HCT116 (cell line): Measurements from ENCODE around the gene RMND1. TPM values are rescaled to one million over a fixed set of nuclear protein-coding genes. Genes with fewer than 3 reads are reported as not detected.

Experiments used
- ATAC-seq: fragments of 200-7000 bp; cut with Tn5 transposase; 2 replicates; pipeline ENCODE4 v1.9.1; 2020; ENCODE audit warnings: mild to moderate bottlenecking, moderate library complexity
- BruUV-seq: library from RNA; stranded (reverse); fragments of 400-500 nt; replicated peaks from 2 replicates; lab custom pipeline; 2021; lab: Mats Ljungman, UMichigan
- CTCF ChIA-PET: fragments of 300-600 bp; sonication (Branson Sonifier 250); formaldehyde crosslinking; loops from one replicate; lab custom pipeline; 2021; ENCODE audit warnings: antibody characterized with exemption; lab: Charles Lee
- POLR2A ChIA-PET: fragments of 300-600, 350-600 bp; sonication (Branson Sonifier 250); formaldehyde crosslinking; loops from one replicate; lab custom pipeline; 2021; ENCODE audit warnings: antibody characterized with exemption; lab: Charles Lee
- RAD21 ChIA-PET, 2 experiments: fragments of 300-600 bp; sonication (Branson Sonifier 250); formaldehyde crosslinking; loops; one replicate each; lab custom pipeline; 2023; ENCODE audit warnings: low total read pairs in 2 of 2; ENCODE audit not compliant: uncharacterized antibody in 2 of 2, unreplicated experiment in 2 of 2, low non-redundant PET in 1 of 2; lab: Charles Lee
- DNase-seq: peaks from one replicate; pipeline ENCODE4 v3.0.0-alpha.2; 2010; ENCODE audit warnings: low read depth, low spot score
- H2AFZ ChIP-seq: fragments of 200-600 bp; shearing (Covaris generic), sonication (generic); 2 replicates; pipeline ENCODE4 v1.6.1; 2017; ENCODE audit warnings: low read depth, mixed run types, mixed read lengths, antibody characterized with exemption, low read length; ENCODE audit not compliant: poor library complexity, severe bottlenecking
- H3K27ac ChIP-seq: 2 replicates; pipeline ENCODE4 v1.5.1; 2012; ENCODE audit warnings: low read depth, low read length
- H3K27me3 ChIP-seq: fragments of 200-600 bp; sonication (generic); 2 replicates; pipeline ENCODE4 v1.6.1; 2016; ENCODE audit warnings: mixed run types, low read length, mixed read lengths; ENCODE audit not compliant: insufficient read depth
- H3K36me3 ChIP-seq, 2 experiments: fragments of 200-500 bp in 1 of 2; fragments of 200-600 bp in 1 of 2; sonication (Bioruptor generic) in 1 of 2; sonication (generic) in 1 of 2; 2 replicates each; pipeline versions ENCODE4 v1.5.1 to v1.6.1; 2014 to 2016; ENCODE audit warnings: low read length in 2 of 2, inconsistent platforms in 1 of 2, mixed read lengths in 1 of 2, mixed run types in 1 of 2; ENCODE audit not compliant: insufficient read depth in 2 of 2, control insufficient read depth in 1 of 2
- H3K4me1 ChIP-seq, 2 experiments: fragments of 200-600 bp in 1 of 2; sonication (generic) in 1 of 2; 2 replicates each; pipeline versions ENCODE4 v1.5.1 to v1.6.1; 2012 to 2017; ENCODE audit warnings: low read length in 2 of 2, inconsistent platforms in 1 of 2, mild to moderate bottlenecking in 1 of 2, mixed read lengths in 1 of 2, mixed run types in 1 of 2, moderate library complexity in 1 of 2; ENCODE audit not compliant: insufficient read depth in 2 of 2, control insufficient read depth in 1 of 2
- H3K4me2 ChIP-seq: fragments of 200-600 bp; sonication (generic); 2 replicates; pipeline ENCODE4 v1.6.1; 2017; ENCODE audit warnings: mixed run types, low read length, mixed read lengths
- H3K4me3 ChIP-seq, 2 experiments: fragments of 200-600 bp in 1 of 2; sonication (generic) in 1 of 2; replicated peaks in 1 of 2; 2 replicates each; pipeline ENCODE4 v1.5.1; 2011 to 2016; ENCODE audit warnings: low read length in 2 of 2, control low read depth in 1 of 2, low read depth in 1 of 2, mild to moderate bottlenecking in 1 of 2, mixed read lengths in 1 of 2, mixed run types in 1 of 2
- H3K79me2 ChIP-seq: fragments of 200-600 bp; sonication (generic); 2 replicates; pipeline ENCODE4 v1.6.1; 2017; ENCODE audit warnings: mild to moderate bottlenecking, mixed run types, low read length, moderate library complexity, mixed read lengths; ENCODE audit not compliant: insufficient read depth
- H3K9ac ChIP-seq: fragments of 200-600 bp; sonication (generic); 2 replicates; pipeline ENCODE4 v1.6.1; 2016; ENCODE audit warnings: low read length, mixed read lengths
- H3K9me2 ChIP-seq: fragments of 200-600 bp; sonication (generic), shearing (Covaris generic); 2 replicates; pipeline ENCODE4 v1.6.1; 2017; ENCODE audit warnings: mixed run types, mild to moderate bottlenecking, moderate library complexity; ENCODE audit not compliant: insufficient read depth
- H3K9me3 ChIP-seq, 2 experiments: fragments of 200-500 bp in 1 of 2; fragments of 200-600 bp in 1 of 2; sonication (Bioruptor generic) in 1 of 2; sonication (generic) in 1 of 2; 2 replicates each; pipeline ENCODE4 v1.6.1; 2014 to 2017; ENCODE audit warnings: low read length in 2 of 2, mixed read lengths in 2 of 2, inconsistent platforms in 1 of 2, low read depth in 1 of 2, mild to moderate bottlenecking in 1 of 2, mixed run types in 1 of 2, moderate library complexity in 1 of 2; ENCODE audit not compliant: control insufficient read depth in 1 of 2, insufficient read depth in 1 of 2
- H4K20me1 ChIP-seq: fragments of 200-600 bp; sonication (generic), shearing (Covaris generic); 2 replicates; pipeline ENCODE4 v1.6.1; 2017; ENCODE audit warnings: mixed run types, mild to moderate bottlenecking, moderate library complexity; ENCODE audit not compliant: insufficient read depth
- CEBPB ChIP-seq: IDR thresholded peaks from 2 replicates; pipeline ENCODE4 v1.6.1; 2012; ENCODE audit warnings: low read depth
- EZH2 ChIP-seq: fragments of 200-600 bp; sonication (generic); IDR thresholded peaks from 2 replicates; pipeline ENCODE4 v1.6.1; 2017; ENCODE audit warnings: antibody characterized with exemption, mixed run types
- EZH2phosphoT487 ChIP-seq: fragments of 200-600 bp; IDR thresholded peaks from 2 replicates; pipeline ENCODE4 v1.6.1; 2018; ENCODE audit warnings: antibody characterized with exemption, borderline replicate concordance
- FOSL1 ChIP-seq: IDR thresholded peaks from 2 replicates; pipeline ENCODE4 v1.6.1; 2012; ENCODE audit warnings: low read depth
- SIN3A ChIP-seq: IDR thresholded peaks from 2 replicates; pipeline ENCODE4 v1.6.1; 2012; ENCODE audit warnings: low read depth
- YY1 ChIP-seq: IDR thresholded peaks from 2 replicates; pipeline ENCODE4 v1.6.1; 2011; ENCODE audit warnings: low read length, low read depth, moderate library complexity, mild to moderate bottlenecking; ENCODE audit not compliant: insufficient replicate concordance; ENCODE audit errors: extremely low read depth
- ZFX ChIP-seq: fragments of 450-650 bp; IDR thresholded peaks from 2 replicates; pipeline ENCODE4 v1.6.1; 2017
- ZNF274 ChIP-seq: fragments of 200-500 bp; sonication (Bioruptor generic); IDR thresholded peaks from 2 replicates; pipeline ENCODE4 v1.6.1; 2014; ENCODE audit warnings: mild to moderate bottlenecking, low read depth, low read length, inconsistent platforms
- intact Hi-C: fragments of 100-400 bp; cut with micrococcal nuclease; formaldehyde crosslinking; loops from 2 replicates; pipeline ENCODE4 v1.10.0; 2022
- total RNA-seq: library from RNA; stranded (reverse); gene quantifications from one replicate; pipeline ENCODE4 v1.2.1, GENCODE V29; 2021; ENCODE audit not compliant: unreplicated experiment
- TF ChIP-seq, protein P1 (sequence below): IDR thresholded peaks from 2 replicates; pipeline ENCODE4 v1.6.1; 2012
- TF ChIP-seq, protein P2 (sequence below): IDR thresholded peaks from 2 replicates; pipeline ENCODE4 v1.6.1; 2012; ENCODE audit warnings: low read depth

The RMND1 gene
- total RNA-seq, 1 experiment from 2014 or later = 28.0 TPM

DNA sequence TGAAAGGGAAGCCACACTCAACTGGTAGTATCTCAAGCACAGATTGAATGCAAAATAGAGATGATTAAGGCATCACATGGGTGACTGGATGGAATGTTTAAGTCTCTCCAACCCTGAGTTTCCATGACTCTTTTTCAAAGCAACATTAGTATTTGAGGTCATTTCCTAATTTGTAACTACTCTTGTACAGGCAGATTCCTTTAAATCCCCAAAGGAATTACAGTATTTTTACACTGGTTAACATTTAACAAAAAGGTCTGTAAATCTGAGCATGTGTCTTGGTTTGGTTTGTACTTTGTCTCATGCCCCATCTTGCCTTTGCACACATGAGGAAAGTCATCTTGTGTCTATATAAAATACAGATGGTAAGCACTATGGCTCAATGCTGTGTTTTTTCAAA, 15.1 kb downstream of the RMND1 start:
- intact Hi-C loops = no loop called here
- no peak for DNase-seq
- CTCF ChIA-PET = no interaction called here

DNA sequence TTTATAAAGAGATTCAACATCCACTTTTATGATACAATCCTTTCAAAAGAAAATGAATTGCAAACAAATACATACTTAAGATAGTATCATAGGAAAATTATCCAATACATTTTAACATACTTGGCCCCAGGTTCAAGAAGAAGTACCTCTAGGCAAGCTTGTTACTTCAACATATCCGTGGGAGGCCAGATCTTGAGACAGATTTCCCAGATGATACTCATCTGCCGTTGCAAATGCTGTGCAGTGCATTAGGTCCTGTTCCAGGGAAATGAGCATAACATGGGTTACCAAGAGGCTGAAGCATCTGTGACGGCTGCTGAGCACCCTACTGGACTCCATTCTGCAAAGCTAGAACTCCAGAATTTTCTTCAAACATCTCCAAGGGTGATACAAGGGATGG, 15.6 kb downstream of the RMND1 start:
- TF ChIP-seq FOSL1 (no peak), CEBPB (no peak), SIN3A (no peak), EZH2phosphoT487 (no peak), ZNF274 (no peak), EZH2 (no peak), YY1 (no peak), ZFX (no peak)
- TF ChIP-seq, protein P1, sequence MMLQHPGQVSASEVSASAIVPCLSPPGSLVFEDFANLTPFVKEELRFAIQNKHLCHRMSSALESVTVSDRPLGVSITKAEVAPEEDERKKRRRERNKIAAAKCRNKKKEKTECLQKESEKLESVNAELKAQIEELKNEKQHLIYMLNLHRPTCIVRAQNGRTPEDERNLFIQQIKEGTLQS = no peak
- intact Hi-C loops = no loop called here
- ChIA-PET RAD21 (no interaction called here), CTCF (no interaction called here), POLR2A (no interaction called here)
- Histone ChIP-seq H3K36me3 (peaks cover under 1 to 8% of the 10 kb centered on the region in 2 experiments; a peak in 2 of 4 replicates), H3K4me2 (no peak overlapping the region), H4K20me1 (peaks cover 2% of the 10 kb centered on the region; the same call in 1 of the 2 replicates), H3K9ac (no peak overlapping the region), H3K27ac (no peak overlapping the region), H3K79me2 (peaks cover 35% of the 10 kb centered on the region), H3K27me3 (no peaks in the 10 kb centered on the region), H2AFZ (no peak overlapping the region), H3K9me3 (no peaks in the 10 kb centered on the region), H3K4me1 (peaks cover 0 to 4% of the 10 kb centered on the region in 2 experiments; a peak in 1 of 4 replicates), H3K4me3 (no peak overlapping the region), H3K9me2 (no peaks in the 10 kb centered on the region)
- DNase-seq (no peak), ATAC-seq (no peak)
- BruUV-seq = no TSS peak

More for the DNA sequence above, 15.1 kb downstream of the RMND1 start:
- RAD21 ChIA-PET = no interaction called here
- H3K4me2 ChIP-seq = no peak overlapping the region
- POLR2A ChIA-PET = no interaction called here
- H2AFZ ChIP-seq = no peak overlapping the region
- TF ChIP-seq CEBPB = no peak
- TF ChIP-seq SIN3A = no peak
- TF ChIP-seq, protein P2, sequence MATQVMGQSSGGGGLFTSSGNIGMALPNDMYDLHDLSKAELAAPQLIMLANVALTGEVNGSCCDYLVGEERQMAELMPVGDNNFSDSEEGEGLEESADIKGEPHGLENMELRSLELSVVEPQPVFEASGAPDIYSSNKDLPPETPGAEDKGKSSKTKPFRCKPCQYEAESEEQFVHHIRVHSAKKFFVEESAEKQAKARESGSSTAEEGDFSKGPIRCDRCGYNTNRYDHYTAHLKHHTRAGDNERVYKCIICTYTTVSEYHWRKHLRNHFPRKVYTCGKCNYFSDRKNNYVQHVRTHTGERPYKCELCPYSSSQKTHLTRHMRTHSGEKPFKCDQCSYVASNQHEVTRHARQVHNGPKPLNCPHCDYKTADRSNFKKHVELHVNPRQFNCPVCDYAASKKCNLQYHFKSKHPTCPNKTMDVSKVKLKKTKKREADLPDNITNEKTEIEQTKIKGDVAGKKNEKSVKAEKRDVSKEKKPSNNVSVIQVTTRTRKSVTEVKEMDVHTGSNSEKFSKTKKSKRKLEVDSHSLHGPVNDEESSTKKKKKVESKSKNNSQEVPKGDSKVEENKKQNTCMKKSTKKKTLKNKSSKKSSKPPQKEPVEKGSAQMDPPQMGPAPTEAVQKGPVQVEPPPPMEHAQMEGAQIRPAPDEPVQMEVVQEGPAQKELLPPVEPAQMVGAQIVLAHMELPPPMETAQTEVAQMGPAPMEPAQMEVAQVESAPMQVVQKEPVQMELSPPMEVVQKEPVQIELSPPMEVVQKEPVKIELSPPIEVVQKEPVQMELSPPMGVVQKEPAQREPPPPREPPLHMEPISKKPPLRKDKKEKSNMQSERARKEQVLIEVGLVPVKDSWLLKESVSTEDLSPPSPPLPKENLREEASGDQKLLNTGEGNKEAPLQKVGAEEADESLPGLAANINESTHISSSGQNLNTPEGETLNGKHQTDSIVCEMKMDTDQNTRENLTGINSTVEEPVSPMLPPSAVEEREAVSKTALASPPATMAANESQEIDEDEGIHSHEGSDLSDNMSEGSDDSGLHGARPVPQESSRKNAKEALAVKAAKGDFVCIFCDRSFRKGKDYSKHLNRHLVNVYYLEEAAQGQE = no peak
- no peak for TF ChIP-seq ZFX
- no peak for TF ChIP-seq FOSL1
- TF ChIP-seq, all 23 proteins: peak for 0
- Histone ChIP-seq H3K27ac (no peak overlapping the region), H3K9me2 (no peaks in the 10 kb centered on the region), H3K4me3 (no peak overlapping the region), H3K36me3 (peaks cover 0 to 3% of the 10 kb centered on the region in 2 experiments; a peak in 1 of 4 replicates), H4K20me1 (peaks cover 3% of the 10 kb centered on the region; the same call in 1 of the 2 replicates), H3K9ac (no peak overlapping the region), H3K9me3 (no peaks in the 10 kb centered on the region), H3K4me1 (peaks cover 0 to 4% of the 10 kb centered on the region in 2 experiments; a peak in 1 of 4 replicates), H3K27me3 (no peaks in the 10 kb centered on the region), H3K79me2 (peaks cover 40% of the 10 kb centered on the region)
- no TSS peak for BruUV-seq
- ATAC-seq = no peak
